HepG2 (cell line): ENCODE measurements around the gene RAB14. TPM values are rescaled to one million over a fixed set of nuclear protein-coding genes. Genes with fewer than 3 reads are reported as not detected.

Source experiments
- ATF6 ChIP-seq: sonication (generic); formaldehyde crosslinking; conservative IDR thresholded peaks from 2 replicates; pipeline ENCODE4 v1.4.0; 2020; ENCODE audit warnings: missing genetic modification reagents
- BCL6 ChIP-seq: IDR thresholded peaks from 2 replicates; pipeline ENCODE4 v1.6.1; 2016; ENCODE audit warnings: missing genetic modification reagents, missing compliant biosample characterization
- FOXJ3 ChIP-seq: sonication (generic); formaldehyde crosslinking; IDR thresholded peaks from 2 replicates; pipeline ENCODE4 v1.4.0; 2020; ENCODE audit warnings: missing genetic modification reagents, mild to moderate bottlenecking, borderline replicate concordance
- FOXK2 ChIP-seq: fragments of 450-650 bp; IDR thresholded peaks from 2 replicates; pipeline ENCODE4 v1.6.1; 2016
- FOXM1 ChIP-seq: sonication (generic); formaldehyde crosslinking; IDR thresholded peaks from 2 replicates; pipeline ENCODE4 v1.5.0; 2020; ENCODE audit warnings: missing genetic modification reagents
- HOMEZ ChIP-seq: IDR thresholded peaks from 2 replicates; pipeline ENCODE4 v1.6.1; 2016; ENCODE audit warnings: low read depth
- NAIF1 ChIP-seq: sonication (generic); formaldehyde crosslinking; IDR thresholded peaks from 2 replicates; pipeline ENCODE4 v1.5.0; 2020; ENCODE audit warnings: mild to moderate bottlenecking, missing genetic modification reagents, borderline replicate concordance
- RELA ChIP-seq: sonication (generic); formaldehyde crosslinking; IDR thresholded peaks from 2 replicates; pipeline ENCODE4 v1.4.0; 2020; ENCODE audit warnings: missing genetic modification reagents
- RFXAP ChIP-seq: sonication (generic); formaldehyde crosslinking; IDR thresholded peaks from 2 replicates; pipeline ENCODE4 v1.4.0; 2020; ENCODE audit warnings: missing genetic modification reagents, borderline replicate concordance
- SOX13 ChIP-seq, 3 experiments: fragments of 450-650 bp in 1 of 3; sonication (generic) in 1 of 3; formaldehyde crosslinking in 1 of 3; IDR thresholded peaks in 2 of 3; conservative IDR thresholded peaks in 1 of 3; 2 replicates each; pipeline versions ENCODE4 v1.5.0 to v1.6.1; 2016 to 2020; ENCODE audit warnings: antibody characterized with exemption in 1 of 3, mild to moderate bottlenecking in 1 of 3, missing compliant biosample characterization in 1 of 3, missing genetic modification reagents in 1 of 3, moderate library complexity in 1 of 3
- SOX5 ChIP-seq: IDR thresholded peaks from 2 replicates; pipeline ENCODE4 v1.6.1; 2016; ENCODE audit warnings: borderline replicate concordance
- SP5 ChIP-seq: IDR thresholded peaks from 2 replicates; pipeline ENCODE4 v1.6.1; 2016; ENCODE audit warnings: low read depth, borderline replicate concordance
- SPEN ChIP-seq: sonication (generic); formaldehyde crosslinking; IDR thresholded peaks from 2 replicates; pipeline ENCODE4 v1.5.1; 2020; ENCODE audit warnings: low read depth, mild to moderate bottlenecking, missing genetic modification reagents
- TEAD2 ChIP-seq: sonication (generic); formaldehyde crosslinking; IDR thresholded peaks from 2 replicates; pipeline ENCODE4 v1.9.0; 2021; ENCODE audit warnings: missing genetic modification reagents
- ZNF274 ChIP-seq: sonication (generic); formaldehyde crosslinking; IDR thresholded peaks from 2 replicates; pipeline ENCODE4 v1.5.1; 2020; ENCODE audit warnings: mild to moderate bottlenecking, missing genetic modification reagents
- ZNF292 ChIP-seq: sonication (generic); formaldehyde crosslinking; IDR thresholded peaks from 2 replicates; pipeline ENCODE4 v1.8.1; 2022; ENCODE audit warnings: mild to moderate bottlenecking, low read depth, missing genetic modification reagents, borderline replicate concordance
- ZNF605 ChIP-seq: sonication (generic); formaldehyde crosslinking; IDR thresholded peaks from 2 replicates; pipeline ENCODE4 v1.8.0; 2022; ENCODE audit warnings: mild to moderate bottlenecking, missing genetic modification reagents
- ZNF883 ChIP-seq: sonication (generic); formaldehyde crosslinking; IDR thresholded peaks from 2 replicates; pipeline ENCODE4 v1.5.1; 2020; ENCODE audit warnings: mild to moderate bottlenecking, missing genetic modification reagents; ENCODE audit errors: not compliant biosample characterization
- polyA plus RNA-seq, 8 experiments: library from polyadenylated mRNA; depleted of rRNA in 3 of 8; stranded (reverse) in 7 of 8; unstranded in 1 of 8; fragments of >200 nt; fragmentation: Illumina TruSeq in 4 of 8; extraction: Trizol in 4 of 8; gene quantifications; 2 replicates each; pipeline versions ENCODE4 v1.2.1 to v1.2.3, GENCODE V29; 2011 to 2016; ENCODE audit warnings: low read depth in 4 of 8, missing spikeins in 1 of 8, mixed read lengths in 1 of 8; ENCODE audit not compliant: insufficient read depth in 1 of 8
- total RNA-seq, 5 experiments: library from RNA; depleted of rRNA; stranded (reverse); fragments of >200 nt; fragmentation: Illumina TruSeq; extraction: Trizol; gene quantifications; 2 replicates each; pipeline ENCODE4 v1.2.3, GENCODE V29; 2016; ENCODE audit warnings: low read depth in 1 of 5
- TF ChIP-seq, protein P1 (sequence below): IDR thresholded peaks from 2 replicates; pipeline ENCODE4 v1.6.1; 2012; ENCODE audit warnings: low read depth, low read length, improper control_type of control experiment
- TF ChIP-seq, protein P2 (sequence below): sonication (generic); formaldehyde crosslinking; IDR thresholded peaks from 2 replicates; pipeline ENCODE4 v1.8.0; 2022; ENCODE audit warnings: missing genetic modification reagents, low read depth, mild to moderate bottlenecking, borderline replicate concordance
- TF ChIP-seq, protein P3 (sequence below): sonication (generic); formaldehyde crosslinking; IDR thresholded peaks from 2 replicates; pipeline ENCODE4 v1.4.0; 2020; ENCODE audit warnings: mild to moderate bottlenecking, low read depth, missing genetic modification reagents
- TF ChIP-seq, protein P4 (sequence below): sonication (generic); formaldehyde crosslinking; IDR thresholded peaks from 2 replicates; pipeline ENCODE4 v1.5.1; 2020; ENCODE audit warnings: missing genetic modification reagents, mild to moderate bottlenecking, borderline replicate concordance

Gene RAB14
- total and polyA plus RNA-seq, 2 of the 13 experiments (the other 11 are each of a cell fraction or from before 2014, with no cell fraction given): 17.4 to 19.3 TPM

DNA sequence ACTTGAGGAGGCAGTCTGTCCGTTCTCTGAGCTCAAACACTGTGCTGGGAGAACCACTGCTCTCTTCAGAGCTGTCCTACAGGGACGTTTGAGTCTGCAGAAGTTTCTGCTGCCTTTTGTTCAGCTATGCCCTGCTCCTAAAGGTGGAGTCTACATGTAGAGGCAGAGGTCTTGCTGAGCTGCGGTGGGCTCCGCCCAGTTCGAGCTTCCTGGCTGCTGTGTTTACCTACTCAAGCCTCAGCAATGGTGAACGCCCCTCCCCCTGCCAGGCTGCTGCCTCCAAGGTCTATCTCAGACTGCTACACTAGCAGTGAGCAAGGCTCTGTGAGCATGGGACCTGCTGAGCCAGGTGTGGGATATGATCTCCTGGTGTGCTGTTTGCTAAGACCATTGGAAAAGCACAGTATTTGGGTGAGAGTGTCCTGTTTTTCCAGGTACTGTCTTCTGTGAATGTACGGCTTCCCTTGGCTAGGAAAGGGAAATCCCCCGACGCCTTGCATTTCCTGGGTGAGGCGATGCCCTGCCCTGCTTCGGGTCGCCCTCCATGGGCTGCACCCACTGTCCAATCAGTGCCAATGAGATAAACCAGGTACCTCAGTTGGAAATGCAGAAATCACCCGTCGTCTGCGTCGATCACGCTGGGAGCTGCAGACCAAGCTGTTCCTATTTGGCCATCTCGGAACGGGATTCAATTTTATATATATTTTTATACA, 68.4 kb downstream of the RAB14 start (continued):
- TF ChIP-seq, protein P1, sequence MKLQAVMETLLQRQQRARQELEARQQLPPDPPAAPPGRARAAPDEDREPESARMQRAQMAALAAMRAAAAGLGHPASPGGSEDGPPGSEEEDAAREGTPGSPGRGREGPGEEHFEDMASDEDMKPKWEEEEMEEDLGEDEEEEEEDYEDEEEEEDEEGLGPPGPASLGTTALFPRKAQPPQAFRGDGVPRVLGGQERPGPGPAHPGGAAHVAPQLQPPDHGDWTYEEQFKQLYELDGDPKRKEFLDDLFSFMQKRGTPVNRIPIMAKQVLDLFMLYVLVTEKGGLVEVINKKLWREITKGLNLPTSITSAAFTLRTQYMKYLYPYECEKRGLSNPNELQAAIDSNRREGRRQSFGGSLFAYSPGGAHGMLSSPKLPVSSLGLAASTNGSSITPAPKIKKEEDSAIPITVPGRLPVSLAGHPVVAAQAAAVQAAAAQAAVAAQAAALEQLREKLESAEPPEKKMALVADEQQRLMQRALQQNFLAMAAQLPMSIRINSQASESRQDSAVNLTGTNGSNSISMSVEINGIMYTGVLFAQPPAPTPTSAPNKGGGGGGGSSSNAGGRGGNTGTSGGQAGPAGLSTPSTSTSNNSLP: no peak
- TF ChIP-seq NAIF1 (CRISPR knock-in tag) (no peak), ZNF292 (CRISPR knock-in tag) (peak; percentile 84; the same call in 1 of the 2 replicates), ZNF605 (CRISPR knock-in tag) (peak; percentile 25; the same call in 1 of the 2 replicates), SP5 (CRISPR knock-in tag) (peak; percentile 91), FOXK2 (no peak), ZNF883 (no peak), RELA (CRISPR knock-in tag) (no peak), ATF6 (CRISPR knock-in tag) (no peak), FOXJ3 (CRISPR knock-in tag) (0 out of 2 replicates have a peak, but pooled peaks have one; percentile 41), SOX5 (CRISPR knock-in tag) (peak; percentile 29; the same call in 1 of the 2 replicates), SOX13 (IDR thresholded peaks at IDR 0.05) (no peak), SOX13 (CRISPR knock-in tag; conservative IDR thresholded peaks at IDR 0.05 in 1 of 2, IDR thresholded peaks at IDR 0.05 in 1 of 2) (no peak; a peak in 1 of 4 replicates), SPEN (CRISPR knock-in tag) (no peak), ZNF274 (CRISPR knock-in tag) (no peak), TEAD2 (no peak), RFXAP (CRISPR knock-in tag) (0 out of 2 replicates have a peak, but pooled peaks have one; percentile 37), HOMEZ (CRISPR knock-in tag) (no peak), FOXM1 (CRISPR knock-in tag) (no peak), BCL6 (CRISPR knock-in tag) (0 out of 2 replicates have a peak, but pooled peaks have one; percentile 16)
- TF ChIP-seq, protein P2, sequence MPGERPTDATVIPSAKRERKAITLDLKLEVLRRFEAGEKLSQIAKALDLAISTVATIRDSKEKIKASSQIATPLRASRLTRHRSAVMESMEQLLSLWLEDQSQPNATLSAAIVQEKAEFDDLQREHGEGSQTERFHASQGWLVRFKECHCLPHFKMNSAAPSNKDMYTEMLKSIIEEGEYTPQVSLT (CRISPR knock-in tag): no peak
- TF ChIP-seq, protein P3, sequence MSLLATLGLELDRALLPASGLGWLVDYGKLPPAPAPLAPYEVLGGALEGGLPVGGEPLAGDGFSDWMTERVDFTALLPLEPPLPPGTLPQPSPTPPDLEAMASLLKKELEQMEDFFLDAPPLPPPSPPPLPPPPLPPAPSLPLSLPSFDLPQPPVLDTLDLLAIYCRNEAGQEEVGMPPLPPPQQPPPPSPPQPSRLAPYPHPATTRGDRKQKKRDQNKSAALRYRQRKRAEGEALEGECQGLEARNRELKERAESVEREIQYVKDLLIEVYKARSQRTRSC (CRISPR knock-in tag): no peak
- TF ChIP-seq, protein P4, sequence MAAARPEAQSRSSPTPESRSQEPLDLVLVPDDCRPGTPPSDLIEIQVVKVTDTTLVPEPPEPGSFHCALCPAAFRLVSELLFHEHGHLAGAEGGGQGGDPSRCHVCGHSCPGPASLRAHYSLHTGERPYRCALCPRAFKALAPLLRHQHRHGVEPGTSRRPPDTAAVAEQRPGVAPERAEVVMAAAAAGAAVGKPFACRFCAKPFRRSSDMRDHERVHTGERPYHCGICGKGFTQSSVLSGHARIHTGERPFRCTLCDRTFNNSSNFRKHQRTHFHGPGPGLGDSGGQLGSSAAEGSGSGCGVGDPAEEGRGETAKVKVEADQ (CRISPR knock-in tag): no peak
